ENCODE results near the gene WNT9A.

The WNT9A gene

DNA sequence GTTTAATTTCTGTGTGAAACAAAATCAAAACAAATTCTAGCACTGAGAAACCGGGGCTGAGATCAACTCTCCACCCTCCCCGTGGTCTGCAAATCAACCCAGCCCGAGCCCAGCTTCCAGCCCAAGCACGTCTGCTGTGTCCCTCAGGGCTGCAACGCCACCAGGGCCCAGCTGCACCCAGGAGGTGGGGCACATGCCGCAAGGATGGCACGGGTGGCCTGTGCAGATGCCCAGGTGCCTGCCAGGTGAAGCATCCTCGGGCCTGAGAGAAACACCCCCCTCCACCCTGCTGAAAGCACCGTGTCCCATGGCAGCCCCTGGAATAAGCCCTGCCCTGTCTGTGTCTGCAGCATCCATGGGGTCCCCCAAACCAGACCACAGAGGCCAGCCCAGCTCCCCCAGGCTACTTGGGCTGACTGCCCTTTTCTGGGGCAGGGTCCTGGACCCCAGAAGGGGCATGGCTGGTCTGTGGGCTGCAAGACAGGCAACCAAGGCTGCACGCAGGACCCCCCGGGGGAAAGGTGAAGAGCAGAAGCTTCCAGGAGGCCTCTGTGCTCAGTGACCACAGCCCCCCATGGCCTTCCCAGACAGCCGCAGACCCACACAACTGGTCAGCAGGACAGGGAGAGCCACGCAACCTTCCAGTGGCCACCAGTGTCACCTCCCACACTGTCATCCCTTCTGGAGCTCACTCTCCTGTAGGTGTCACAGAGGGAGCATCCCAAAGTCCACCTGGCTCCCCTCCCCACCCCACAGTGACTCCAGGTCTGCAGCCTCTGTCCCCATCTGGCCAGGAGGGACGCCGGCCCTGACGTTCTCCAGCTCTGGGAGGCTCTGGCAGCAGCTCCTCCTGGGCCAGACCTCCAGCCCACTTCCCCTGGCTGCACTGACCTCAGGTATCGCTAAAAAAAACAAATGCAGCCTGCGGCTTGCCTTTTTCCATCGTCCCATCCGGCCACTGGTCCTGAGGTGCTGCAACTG lies 7.7 kb downstream of the WNT9A start:
- no peak for DNase-seq

DNA sequence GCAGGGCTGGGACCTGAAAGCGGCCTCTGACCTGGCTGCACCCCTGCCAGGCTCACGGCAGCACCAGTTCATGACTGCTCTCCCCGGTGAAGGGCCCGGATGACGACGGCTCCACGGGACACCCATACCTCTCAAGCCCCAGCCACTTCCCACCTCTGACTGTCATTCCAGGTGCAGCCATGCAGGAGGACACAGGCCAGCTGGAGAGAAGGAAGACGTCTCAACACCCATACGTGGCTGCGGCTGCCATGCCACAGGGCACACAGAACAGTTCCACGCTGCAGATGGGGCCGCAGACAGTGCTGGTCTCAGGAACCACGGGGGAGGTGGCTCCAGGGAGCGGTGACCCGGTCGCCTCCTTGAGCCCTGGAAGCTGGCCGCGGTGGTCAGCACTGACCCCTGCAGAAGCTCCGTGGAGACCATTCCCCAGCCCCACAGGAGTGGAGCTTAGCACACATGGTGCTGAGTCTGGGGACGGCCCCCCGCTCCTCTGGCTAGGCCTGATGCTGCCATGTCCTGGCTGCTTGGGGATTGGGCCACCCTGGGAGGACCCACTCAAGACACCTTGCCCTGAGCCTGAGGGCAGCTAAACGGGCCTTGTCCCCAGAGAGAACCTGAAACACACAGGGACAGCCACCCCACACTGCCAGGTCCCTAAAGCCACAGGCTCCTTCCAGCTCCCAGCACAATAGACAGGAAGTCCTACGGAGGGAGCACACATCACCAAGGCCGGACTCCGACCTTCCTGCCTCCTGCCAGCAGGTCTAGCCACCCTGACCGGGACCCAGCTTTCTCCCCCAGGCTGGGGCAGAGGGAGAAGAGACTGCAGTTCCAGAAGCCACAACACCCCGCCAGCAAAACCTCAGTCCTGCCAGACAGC lies 8.6 kb downstream of the WNT9A start:
- DNase-seq = no peak

DNA sequence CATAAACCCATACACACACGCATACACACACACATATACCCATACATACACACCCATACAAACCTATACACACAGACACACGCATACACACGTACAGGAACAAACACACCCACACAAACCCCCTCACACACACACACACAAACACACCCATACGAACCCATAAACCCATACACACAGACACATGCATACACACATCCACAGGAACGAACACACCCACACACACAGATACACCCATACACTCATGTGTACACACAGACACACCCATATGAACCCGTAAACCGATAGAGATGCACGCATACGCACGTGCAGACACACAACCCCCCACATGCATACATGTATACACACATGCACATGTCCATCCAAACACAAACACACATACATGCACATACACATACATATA lies 9.5 kb downstream of the WNT9A start:
- DNase-seq = no peak

DNA sequence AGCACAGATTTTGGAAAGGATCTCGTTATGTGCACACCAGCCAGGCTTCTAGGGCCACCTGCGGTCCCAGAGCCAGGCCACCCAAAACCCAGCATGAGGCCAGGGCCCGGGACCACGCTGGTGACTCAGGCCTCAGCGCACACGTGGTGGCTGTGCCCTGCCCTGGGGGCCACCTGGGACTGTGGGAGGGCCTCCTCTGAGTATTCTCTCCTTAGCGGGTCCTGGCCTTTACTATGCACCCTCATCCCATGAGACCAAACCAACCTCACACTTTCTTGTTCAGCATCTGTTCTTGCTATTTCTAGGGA lies 9.9 kb downstream of the WNT9A start:
- no peak for DNase-seq

DNA sequence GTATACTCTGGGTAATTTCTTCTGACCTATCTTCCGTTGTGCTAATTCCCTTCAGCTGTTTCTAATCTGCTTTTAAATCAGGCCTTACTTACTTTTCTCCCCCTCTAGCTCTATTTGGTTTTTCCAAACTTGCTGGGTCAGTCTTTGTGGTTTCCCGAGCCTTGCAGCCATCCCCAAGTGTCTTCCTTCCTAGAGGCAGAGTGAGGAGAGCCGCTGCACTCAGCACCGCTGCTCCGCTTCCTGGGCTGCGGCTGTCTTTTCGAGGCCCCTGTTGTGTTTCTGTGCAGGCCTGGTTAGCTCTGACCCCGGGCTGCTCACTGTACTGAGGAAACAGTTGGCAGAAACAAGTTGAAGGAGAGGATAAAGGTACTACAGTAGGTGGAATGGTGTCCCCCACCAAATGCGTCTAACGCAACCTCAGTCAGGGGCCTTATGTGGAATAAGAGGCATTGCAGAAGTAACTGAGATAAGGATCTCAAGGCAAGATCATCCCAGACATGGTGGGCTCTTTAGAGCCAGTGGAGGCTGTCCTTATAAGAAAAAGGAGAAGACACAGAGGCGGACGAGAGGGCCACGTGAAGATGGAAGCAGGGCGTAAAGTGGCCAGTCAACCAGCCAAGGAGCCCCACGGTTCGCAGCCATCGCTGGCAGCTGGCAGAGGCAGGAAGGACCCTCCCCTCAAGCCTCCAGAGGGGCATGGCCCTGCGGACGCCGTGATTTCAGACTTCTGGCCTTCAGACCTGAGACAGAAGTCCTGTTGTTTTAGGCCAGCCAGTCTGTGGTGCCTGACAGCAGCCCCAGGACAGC lies 10.5 kb downstream of the WNT9A start:
- no peak for DNase-seq

DNA sequence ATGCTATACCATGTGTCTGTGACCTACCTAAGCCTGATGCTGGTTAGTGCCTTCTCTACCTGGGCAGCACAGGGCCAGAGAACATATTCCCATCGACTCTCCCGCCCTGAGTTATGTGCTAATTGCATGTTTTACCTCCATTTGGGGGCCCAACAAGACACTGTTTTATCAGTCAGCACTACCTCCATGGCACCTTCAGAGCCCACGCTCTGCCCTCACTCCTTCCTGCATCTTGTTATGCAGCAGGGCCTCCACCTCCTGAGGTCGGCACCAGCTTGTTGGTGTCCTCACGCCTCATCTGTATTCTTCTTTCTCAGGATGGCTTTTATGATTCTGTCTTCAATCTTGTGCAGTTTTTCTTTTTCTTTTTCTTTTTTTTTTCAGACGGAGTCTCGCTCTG lies 11.9 kb downstream of the WNT9A start:
- no peak for DNase-seq

DNA sequence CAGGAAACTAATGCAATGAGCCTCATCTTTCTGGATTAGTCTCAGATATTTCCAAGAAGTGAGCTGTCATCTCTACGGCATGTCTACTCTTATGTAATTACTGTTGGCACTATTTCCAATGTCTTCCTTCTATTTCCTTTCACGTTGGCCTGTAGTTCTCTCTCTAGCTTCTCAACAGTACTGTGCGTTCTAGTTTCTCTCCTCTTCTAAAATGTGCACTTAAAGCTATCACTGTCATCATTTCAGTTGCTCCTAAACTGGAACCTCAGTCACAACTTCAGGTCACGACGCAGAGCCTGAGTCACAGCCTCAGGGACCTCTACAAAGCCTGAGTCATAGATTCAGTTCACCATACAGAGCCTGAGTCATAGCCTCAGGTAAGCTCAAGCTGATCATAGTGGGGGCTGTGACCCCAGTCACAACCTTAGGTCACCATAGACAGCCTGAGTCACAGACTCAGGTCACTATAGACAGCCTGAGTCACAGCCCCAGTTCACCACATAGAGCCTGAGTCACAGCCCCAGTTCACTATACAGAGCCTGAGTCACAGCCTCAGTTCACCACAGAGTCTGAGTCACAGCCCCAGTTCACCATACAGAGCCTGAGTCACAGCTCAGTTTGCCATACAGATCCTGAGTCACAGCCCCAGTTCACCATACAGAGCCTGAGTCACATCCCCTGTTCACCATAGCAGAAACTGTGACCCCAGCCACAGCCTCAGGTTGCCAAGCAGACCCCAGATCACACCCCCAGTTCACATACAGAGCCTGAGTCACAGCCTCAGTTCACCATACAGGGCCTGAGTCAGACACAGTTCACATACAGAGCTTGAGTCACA lies 13.0 kb downstream of the WNT9A start:
- no peak for DNase-seq

DNA sequence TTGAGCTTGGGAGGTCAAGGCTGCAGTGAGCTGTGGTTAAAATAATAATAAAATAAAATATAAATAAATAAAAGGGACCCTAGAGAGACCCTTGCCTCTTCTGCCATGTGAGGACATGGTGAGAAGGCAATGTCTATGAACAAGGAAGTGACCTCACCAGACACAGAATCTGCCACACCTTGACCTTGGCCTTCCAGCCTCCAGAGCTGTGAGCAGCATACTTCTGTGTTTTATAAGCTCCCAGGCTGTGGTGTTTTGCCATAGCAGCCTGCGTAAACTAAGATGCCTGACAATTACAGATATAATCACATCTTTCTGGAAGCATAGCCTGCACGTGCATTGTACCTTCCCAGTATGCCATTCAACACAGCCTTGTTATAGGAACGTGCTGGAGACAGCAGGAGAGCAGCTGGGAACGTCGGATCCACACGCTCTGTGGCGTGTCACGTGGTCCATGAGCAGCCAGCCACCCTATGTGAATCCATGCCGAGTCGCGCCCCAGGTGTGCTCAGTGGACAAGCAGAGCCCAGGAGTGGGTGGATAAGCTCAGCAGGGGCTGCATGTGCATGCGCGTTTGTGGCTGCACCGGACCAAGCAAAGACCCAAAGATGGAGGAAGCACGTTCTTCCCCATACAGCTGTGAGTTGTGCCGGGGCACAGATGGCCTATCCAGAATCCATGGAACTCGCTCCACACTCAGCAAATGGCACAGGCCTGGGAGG lies 17.8 kb downstream of the WNT9A start:
- DNase-seq = no peak

DNA sequence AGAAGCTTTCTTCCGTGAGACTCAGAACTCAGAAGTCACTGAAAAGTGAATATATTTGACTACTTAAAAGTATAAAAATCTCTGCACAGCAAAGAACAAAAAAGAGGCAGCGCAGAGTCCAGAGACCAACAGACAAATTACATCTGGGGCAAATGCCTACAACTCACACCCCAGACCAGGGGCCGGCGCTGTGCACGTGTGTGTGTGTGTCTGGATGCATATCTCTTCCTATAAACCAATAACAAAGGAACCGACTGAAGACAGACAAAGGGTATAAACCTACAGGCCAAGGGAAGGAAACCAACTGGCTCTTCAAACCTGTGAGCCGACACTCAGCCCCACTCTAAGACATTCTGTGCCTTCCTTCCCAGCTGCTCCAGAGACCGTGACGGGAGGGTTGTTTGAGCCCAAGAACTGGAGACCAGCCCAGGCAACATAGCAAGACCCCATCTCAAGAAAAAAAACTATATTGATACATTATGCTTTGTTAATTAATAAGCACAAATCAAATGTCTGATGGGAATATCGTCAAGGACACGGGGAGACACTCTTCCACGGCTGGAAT lies 18.8 kb downstream of the WNT9A start:
- no peak for DNase-seq

DNA sequence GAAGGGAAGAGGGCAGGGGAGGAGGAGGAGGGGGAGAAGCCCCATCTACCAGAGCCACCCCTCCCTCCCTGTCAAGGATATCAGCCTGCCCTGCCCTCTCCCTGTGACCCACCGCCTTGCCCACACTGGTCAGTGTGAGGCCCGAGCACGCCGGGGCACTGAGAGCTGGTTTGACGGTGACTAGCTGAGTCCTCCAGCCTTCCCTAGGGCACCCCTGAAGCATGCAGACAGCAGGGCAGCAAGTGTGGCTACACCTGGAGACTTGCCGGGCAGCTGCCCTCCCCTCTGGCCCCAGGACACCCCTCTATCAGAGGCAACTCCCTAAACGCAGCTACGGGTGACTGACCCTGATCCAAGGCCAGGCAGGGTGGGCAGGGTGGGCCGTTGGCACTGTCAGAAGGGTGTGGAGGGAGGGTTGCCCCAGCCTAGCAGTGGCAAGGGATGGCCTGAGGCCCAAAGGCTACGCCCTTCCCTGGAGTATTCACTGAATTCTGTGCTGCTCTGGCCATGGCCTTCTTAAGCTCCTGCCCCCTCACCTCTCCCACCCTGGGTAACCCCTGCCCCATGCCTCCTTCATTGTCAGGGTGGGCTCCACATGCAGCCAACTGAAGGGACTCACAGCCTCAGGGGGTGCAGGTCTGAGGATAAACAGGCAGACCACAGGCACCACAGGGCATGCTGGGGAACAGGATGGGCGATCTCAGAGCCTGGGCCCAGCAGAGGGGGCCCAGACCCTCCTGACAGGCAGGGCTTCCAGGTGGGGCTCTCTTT lies 19.6 kb downstream of the WNT9A start:
- DNase-seq = no peak

DNA sequence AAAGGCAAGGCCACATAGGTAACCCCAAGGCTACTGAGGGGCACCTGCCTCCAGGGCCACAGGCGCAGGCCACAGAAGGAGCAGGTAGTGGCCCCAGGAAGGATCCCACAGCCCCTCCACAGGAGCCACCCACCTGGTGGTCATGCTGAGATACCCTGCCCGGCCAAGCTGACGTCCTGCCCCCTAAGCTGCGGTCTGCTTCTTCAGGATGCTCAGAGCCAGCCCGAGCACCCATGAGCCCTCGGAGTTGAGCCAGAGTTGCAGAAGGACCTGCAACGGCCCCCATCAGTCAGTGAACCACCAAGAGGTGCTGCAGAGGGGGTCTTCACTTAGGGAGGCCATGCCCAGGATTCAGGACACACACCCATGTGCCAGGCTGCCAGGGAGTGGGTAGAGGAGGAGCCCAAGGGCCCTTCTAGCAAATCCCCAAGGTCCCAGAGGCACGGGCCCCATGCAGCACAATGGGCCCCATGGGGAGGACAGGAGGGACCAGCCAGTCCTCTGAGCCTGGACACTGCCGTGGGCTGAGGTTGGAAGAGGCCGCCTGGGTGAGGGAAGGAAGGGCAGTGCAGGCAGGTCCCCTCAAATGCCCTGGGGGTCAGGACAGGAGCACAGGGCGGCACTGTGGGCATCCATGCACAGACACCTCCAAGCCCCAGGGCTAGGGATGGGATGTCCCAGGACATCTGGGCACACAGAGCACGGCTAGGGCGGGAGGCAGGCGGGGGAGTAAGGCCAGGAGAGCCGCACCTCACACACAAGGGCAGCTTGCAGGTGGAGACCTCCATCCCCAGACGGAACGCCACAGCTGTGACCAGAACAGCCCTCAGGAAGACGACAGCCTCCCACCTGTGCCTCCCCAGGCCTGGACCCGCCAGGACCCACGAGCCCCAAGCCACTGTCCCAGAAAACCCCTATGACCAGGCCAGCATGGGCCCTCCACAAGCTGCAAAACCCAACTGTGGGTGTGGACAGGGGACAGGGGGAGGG lies 20.5 kb downstream of the WNT9A start:
- DNase-seq = no peak

DNA sequence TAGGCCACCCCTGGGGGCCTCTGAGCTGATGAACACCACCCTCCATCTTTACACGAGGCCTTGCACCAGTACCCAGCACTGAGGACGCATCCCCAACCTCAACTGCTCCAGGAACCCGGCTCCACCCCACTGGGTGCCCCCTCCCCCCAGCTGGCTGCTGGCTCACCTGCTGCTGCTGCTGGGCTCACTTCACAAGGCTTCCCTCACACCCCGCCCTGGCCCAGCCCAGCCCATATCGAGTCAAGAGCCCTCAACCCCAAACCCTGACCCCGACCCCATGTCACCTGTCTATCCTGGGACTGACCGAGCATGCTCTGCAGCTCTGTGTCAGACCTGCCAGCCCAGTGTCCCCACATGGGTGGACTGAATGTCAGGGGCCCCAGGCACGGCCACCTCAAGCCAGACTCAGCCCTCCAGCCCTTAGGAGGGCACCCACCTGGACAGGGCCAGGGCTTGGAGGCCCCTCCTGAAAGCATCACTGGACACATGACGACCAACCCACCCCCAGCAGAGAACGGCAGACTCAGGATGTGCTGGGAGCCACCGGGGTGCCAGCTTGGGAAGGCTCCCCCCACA lies 21.4 kb downstream of the WNT9A start:
- no peak for DNase-seq

DNA sequence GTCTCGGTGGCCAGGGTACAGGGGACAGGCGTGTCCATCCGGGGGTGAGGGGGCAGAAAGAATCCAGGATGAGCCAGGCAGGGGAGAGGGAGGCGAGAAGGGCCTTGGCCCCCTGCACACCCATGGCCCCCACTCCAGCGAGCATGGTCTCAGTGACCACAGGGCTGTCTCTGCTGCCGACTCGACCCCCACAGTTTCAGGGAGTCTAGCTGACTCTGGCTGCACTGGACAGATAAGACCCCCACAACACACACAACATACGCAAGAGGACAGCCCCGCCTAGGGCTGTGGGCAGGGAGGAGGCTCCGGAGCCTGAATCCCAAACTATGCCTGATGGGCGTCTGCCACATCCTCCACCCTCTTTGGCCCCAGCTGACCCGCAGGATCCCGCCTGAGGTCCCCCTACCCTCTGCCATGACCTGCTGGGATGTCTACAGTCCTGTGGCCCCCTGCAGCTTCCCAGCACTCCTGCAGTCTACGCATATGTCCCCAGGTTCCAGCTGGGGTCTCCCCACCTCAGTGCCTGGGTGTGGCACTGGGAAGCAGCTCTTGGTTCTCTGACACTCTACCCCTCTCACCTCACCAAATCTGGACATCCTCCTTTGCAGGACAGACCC lies 22.0 kb downstream of the WNT9A start:
- DNase-seq = no peak

DNA sequence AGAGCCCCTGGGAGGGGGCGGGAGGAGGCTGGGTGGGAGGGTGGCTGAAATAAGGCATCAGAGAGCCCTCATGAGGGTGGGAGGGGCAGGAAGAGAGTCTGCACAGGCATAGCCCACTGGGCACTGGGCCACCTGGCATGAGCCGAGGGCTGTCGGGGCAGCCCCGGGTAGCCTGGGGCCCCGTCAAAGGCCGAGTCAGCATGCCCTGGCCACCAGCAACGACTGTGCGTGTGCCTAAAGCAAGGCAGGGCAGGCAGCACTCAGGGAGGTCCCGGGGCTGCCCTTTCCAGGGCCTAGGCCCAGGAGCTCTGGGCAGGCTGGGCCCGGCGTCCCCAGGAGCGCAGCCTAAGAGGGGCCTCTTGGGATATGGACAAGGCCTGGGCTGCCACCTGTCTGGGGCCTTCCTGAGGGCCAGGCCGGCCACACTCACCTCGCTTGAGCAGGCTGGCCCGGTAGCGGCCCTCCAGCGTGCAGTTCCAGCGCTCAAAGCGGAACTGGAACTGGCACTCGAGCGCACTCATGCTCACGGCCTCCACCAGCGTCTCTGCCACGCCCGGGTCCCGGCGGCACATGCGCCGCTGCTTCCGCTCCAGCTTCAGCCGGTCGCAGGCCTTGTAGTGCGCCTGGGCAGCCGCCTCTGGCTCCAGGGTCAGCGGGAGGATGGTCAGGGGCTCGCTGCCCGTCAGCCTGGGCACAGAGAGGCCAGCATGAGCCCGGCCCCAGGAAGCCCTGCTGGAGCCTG lies 22.7 kb downstream of the WNT9A start:
- DNase-seq = no peak

DNA sequence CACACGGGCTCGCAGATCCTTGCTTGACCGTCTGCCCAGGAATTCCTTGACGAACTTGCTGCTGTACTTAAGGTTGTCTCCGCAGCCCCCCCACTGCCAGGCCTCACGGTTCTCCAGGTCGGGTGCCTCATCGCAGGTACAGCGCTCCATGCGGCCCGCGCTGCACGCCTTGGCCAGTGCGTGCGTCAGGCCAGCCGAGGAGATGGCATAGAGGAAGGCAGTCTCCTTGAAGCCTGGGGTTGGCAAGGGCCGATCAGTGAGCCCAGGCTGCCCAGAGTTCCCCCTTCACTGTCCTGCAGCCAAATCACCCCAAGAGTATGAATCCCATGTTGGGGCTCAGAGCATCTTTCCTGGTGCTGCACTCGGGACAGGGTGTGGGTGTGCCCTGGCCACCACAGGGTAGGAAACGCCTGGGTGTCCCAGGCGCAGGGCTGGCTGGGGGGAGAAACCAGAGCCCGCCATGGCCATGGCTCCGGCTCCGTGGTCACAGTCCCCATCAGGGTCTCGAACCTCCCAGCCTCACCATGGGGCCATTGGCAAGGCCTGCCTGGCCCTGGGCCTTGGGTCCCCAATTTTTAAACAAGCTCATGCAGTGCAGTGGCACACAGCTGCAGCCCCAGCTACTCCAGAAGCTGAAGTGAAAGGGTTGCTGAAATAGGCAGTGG lies 23.4 kb downstream of the WNT9A start:
- no peak for DNase-seq

DNA sequence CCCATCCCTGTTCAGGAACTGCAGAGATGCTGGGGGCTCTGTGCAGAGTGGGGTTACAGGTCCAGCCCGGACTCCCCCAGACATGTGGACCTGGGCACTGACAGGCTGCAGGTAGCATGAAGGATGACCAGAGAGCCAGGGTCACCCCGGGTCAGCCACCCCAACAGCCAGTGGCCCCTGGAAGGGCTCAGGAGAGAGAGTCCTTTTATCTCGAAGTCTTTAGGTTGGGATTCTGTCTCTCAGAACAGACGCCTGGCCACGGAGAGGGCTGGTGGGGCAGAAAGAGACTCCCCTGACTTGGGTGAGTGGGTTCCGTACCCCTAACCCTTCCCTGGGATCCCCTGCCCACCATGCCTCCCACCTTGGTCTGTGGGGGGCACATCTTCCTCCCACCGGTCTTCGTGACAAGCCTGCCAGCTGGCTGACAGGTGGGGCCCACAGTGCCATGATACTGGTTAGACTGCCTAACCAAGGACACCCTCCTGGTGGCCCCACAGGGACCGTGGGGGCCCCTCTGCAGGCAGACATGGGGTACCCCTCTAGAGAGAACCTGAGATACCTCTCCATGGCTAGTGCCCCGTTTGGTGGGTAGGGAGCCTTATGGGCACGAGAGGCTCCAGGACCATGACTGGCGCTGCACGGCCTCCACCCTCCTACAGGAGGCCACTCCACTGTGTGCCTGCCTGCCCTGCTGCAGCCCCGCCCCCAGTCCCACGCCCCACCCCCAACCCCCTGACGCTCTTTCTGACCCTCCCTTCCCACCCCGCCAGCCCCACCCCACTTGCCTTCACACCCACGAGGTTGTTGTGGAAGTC lies 24.2 kb downstream of the WNT9A start:
- DNase-seq = no peak

All from CD4-positive, alpha-beta T cell treated with Interleukin-12 subunit alpha and Interleukin-12 subunit beta, for 1 hour (primary cell).